PC-3 (cell line): ENCODE measurements around the gene TSGA10.

ENCODE experiments used
- EZH2 ChIP-seq: fragments of 300-600 bp; sonication (generic); IDR thresholded peaks from one replicate; pipeline ENCODE4 v1.6.1; 2017; ENCODE audit warnings: antibody characterized with exemption, mild to moderate bottlenecking, low read length; ENCODE audit not compliant: unreplicated experiment
- TF ChIP-seq, protein P1 (sequence below): fragments of 300-600 bp; sonication (generic); conservative IDR thresholded peaks from 2 replicates; pipeline ENCODE4 v1.5.1; 2017; ENCODE audit warnings: antibody characterized with exemption, low read depth, mild to moderate bottlenecking, low read length

DNA sequence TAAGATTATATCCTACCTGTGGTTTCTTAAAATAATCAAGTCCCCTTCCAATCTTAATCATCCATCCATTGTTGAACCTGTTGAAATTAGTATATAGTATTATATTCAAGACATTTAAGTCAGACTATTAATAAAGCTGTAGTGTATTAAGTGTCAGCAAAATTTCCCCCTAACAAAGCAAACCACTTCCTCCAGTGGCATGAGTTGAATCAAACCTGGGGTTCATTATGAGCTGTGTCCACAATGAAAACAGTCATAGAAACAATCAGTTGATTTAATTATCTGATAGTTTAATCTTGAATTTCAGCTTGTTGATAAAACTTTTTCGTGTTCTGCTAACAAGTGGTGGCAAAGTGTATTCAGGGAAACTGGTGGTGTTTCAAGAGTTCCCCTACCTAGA, 14.8 kb upstream of the TSGA10 start:
- TF ChIP-seq, protein P1, sequence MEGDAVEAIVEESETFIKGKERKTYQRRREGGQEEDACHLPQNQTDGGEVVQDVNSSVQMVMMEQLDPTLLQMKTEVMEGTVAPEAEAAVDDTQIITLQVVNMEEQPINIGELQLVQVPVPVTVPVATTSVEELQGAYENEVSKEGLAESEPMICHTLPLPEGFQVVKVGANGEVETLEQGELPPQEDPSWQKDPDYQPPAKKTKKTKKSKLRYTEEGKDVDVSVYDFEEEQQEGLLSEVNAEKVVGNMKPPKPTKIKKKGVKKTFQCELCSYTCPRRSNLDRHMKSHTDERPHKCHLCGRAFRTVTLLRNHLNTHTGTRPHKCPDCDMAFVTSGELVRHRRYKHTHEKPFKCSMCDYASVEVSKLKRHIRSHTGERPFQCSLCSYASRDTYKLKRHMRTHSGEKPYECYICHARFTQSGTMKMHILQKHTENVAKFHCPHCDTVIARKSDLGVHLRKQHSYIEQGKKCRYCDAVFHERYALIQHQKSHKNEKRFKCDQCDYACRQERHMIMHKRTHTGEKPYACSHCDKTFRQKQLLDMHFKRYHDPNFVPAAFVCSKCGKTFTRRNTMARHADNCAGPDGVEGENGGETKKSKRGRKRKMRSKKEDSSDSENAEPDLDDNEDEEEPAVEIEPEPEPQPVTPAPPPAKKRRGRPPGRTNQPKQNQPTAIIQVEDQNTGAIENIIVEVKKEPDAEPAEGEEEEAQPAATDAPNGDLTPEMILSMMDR: no peak
- no peak for TF ChIP-seq EZH2
